Measurements from ENCODE around the gene NLRP10.

NLRP10 gene

GRCh38 chr11:7964261-7964660 lies 986 bp downstream of the NLRP10 start:
- TF ChIP-seq CTCF (IDR thresholded peaks at IDR 0.05; ENCODE audit: extremely low read depth, missing control alignments): no peak
- DNase-seq (ENCODE audit: low spot score): no peak

GRCh38 chr11:7955191-7955590 lies 10.1 kb downstream of the NLRP10 start:
- TF ChIP-seq CTCF (IDR thresholded peaks at IDR 0.05; ENCODE audit: extremely low read depth, missing control alignments): no peak
- no peak for DNase-seq (ENCODE audit: low spot score)

GRCh38 chr11:7949934-7950333 lies 15.3 kb downstream of the NLRP10 start:
- TF ChIP-seq CTCF (IDR thresholded peaks at IDR 0.05; ENCODE audit: extremely low read depth, missing control alignments): no peak
- no peak for DNase-seq (ENCODE audit: low spot score)

GRCh38 chr11:7944123-7944522 lies 21.1 kb downstream of the NLRP10 start:
- DNase-seq (ENCODE audit: low spot score): no peak
- TF ChIP-seq CTCF (IDR thresholded peaks at IDR 0.05; ENCODE audit: extremely low read depth, missing control alignments): no peak

- TF ChIP-seq CTCF (IDR thresholded peaks at IDR 0.05; ENCODE audit: extremely low read depth, missing control alignments): no peak
- no peak for DNase-seq (ENCODE audit: low spot score)
Observed at GRCh38 chr11:7941608-7942007, 23.6 kb downstream of the NLRP10 start, which contains the start of gene OR10A3. OR10A3 (minus strand) TSS chr11:7941708; CDS start chr11:7939520, 2,188 bp downstream.

GRCh38 chr11:7941146-7941545 lies 24.1 kb downstream of the NLRP10 start:
- TF ChIP-seq CTCF (IDR thresholded peaks at IDR 0.05; ENCODE audit: extremely low read depth, missing control alignments): no peak
- DNase-seq (ENCODE audit: low spot score): no peak

- TF ChIP-seq CTCF (IDR thresholded peaks at IDR 0.05; ENCODE audit: extremely low read depth, missing control alignments): no peak
- no peak for DNase-seq (ENCODE audit: low spot score)
Observed at GRCh38 chr11:7936615-7937014, 28.6 kb downstream of the NLRP10 start.

Data from GM20000 (cell line).